ENCODE results near the gene AGBL1. TPM values are rescaled to one million over a fixed set of nuclear protein-coding genes. Genes with fewer than 3 reads are reported as not detected.

AGBL1 gene
- total RNA-seq, 4 donors from 2014 or later = 0.40 TPM; not detected in 3

- no peak for DNase-seq
- no peak for TF ChIP-seq CTCF (IDR thresholded peaks at IDR 0.05)
- TF ChIP-seq POLR2A (IDR thresholded peaks at IDR 0.05) = no peak
- H3K27me3 ChIP-seq = no peaks in the 10 kb centered on the region
- no peaks in the 10 kb centered on the region for H3K4me1 ChIP-seq
- H3K27ac ChIP-seq = no peak overlapping the region
- no peaks in the 10 kb centered on the region for H3K9me3 ChIP-seq
- no peak overlapping the region for H3K4me3 ChIP-seq
- no peaks in the 10 kb centered on the region for H3K36me3 ChIP-seq
Measured at GRCh38 chr15:87047203-87047965, 967.7 kb downstream of the AGBL1 start.

Small RNAs within 50 kb of the gene (small RNA-seq; reads per million reads assigned to genes)
- gene RF00284 (0 reads per million in 2 donors), gene RNA5SP400 (0 reads per million in 2 donors)

Data from Peyer's patch (tissue), 4 donors.